Neural crest cell (in vitro differentiated cells): ENCODE data around the gene CXCR5. TPM values are rescaled to one million over a fixed set of nuclear protein-coding genes. Genes with fewer than 3 reads are reported as not detected.
A peak's percentile ranks its signal among the peaks of the same experiment; 100 is the strongest.

Experiments
- DNase-seq: peaks from one replicate; pipeline ENCODE4 v3.0.0; 2021; ENCODE audit warnings: low read depth, mixed read lengths, low spot score
- H3K27ac Mint-ChIP-seq: one replicate; pipeline ENCODE4 v1.8.0; 2021; ENCODE audit warnings: mild to moderate bottlenecking, mixed read lengths; ENCODE audit not compliant: unreplicated experiment
- H3K27me3 Mint-ChIP-seq: 2 replicates; pipeline ENCODE4 v1.8.0; 2021; ENCODE audit warnings: low read depth, mild to moderate bottlenecking, mixed read lengths
- H3K36me3 Mint-ChIP-seq: 2 replicates; pipeline ENCODE4 v1.8.0; 2021; ENCODE audit warnings: low read depth, mild to moderate bottlenecking, mixed read lengths
- H3K4me1 Mint-ChIP-seq: 2 replicates; pipeline ENCODE4 v1.8.0; 2021; ENCODE audit warnings: mixed read lengths
- H3K4me3 Mint-ChIP-seq: one replicate; pipeline ENCODE4 v1.8.0; 2021; ENCODE audit warnings: mild to moderate bottlenecking, mixed read lengths
- H3K9me3 Mint-ChIP-seq: 2 replicates; pipeline ENCODE4 v1.8.0; 2021; ENCODE audit warnings: mixed read lengths
- total RNA-seq: library from RNA; stranded (reverse); gene quantifications from 2 replicates; pipeline ENCODE4 v1.2.1, GENCODE V29; 2021
- TF ChIP-seq, protein P1 (sequence below): fragments of 200-600 bp; sonication (generic); conservative IDR thresholded peaks from 2 replicates; pipeline ENCODE4 v1.5.0; 2021; ENCODE audit warnings: antibody characterized with exemption, mild to moderate bottlenecking

The CXCR5 gene
- total RNA-seq, 1 donor from 2014 or later, result not detected

DNA sequence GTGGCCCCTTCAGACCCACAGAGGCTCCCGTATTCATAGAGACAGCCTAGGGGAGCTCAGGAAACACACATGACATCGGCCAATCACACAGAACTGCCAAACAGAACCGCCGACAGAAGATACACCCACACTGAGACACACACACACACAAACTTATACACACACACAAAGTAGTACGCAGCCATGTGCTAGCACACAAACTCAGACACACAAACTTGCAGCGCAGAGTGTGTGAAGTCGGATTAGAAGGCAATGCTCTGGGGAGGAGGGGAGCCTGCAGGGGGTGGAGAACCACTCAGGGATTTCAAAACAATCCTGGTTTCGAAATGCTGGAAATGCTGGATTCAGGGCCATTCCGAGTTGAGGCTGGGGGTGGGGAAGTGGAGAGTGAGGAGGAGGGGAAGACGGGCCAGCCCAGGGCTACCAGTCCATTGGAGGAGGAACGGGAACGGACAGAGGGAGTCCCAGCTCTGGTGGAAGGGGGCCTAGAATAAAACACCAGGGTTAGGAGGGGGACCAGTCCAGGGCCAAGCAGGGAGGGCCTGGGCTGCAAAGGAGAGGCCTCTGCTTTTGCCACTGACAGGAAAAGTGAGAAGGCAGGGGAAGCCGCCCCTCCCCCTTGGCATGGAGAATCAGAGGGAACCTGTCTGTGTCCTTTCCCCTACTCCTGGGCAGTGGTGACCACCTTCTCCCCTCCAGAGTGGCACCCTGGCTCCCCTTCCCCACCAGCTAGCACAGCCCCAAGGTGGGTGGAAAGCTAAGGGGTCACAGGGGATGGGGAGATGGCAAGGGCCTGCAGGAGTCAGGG, 37.6 kb downstream of the CXCR5 start:
- Mint-ChIP-seq H3K27me3 (no peaks in the 10 kb centered on the region), H3K27ac (no peak overlapping the region), H3K36me3 (no peaks in the 10 kb centered on the region), H3K4me3 (peak overlapping the region; percentile 85), H3K4me1 (peaks cover 75% of the 10 kb centered on the region), H3K9me3 (no peaks in the 10 kb centered on the region)
- TF ChIP-seq, protein P1, sequence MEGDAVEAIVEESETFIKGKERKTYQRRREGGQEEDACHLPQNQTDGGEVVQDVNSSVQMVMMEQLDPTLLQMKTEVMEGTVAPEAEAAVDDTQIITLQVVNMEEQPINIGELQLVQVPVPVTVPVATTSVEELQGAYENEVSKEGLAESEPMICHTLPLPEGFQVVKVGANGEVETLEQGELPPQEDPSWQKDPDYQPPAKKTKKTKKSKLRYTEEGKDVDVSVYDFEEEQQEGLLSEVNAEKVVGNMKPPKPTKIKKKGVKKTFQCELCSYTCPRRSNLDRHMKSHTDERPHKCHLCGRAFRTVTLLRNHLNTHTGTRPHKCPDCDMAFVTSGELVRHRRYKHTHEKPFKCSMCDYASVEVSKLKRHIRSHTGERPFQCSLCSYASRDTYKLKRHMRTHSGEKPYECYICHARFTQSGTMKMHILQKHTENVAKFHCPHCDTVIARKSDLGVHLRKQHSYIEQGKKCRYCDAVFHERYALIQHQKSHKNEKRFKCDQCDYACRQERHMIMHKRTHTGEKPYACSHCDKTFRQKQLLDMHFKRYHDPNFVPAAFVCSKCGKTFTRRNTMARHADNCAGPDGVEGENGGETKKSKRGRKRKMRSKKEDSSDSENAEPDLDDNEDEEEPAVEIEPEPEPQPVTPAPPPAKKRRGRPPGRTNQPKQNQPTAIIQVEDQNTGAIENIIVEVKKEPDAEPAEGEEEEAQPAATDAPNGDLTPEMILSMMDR, result no peak
- no peak for DNase-seq

GRCh38 chr11:118921929-118922744, 38.4 kb downstream of the CXCR5 start:
- H3K4me3 Mint-ChIP-seq, result peak overlapping the region; percentile 85
- peaks cover 72% of the 10 kb centered on the region for H3K4me1 Mint-ChIP-seq
- no peaks in the 10 kb centered on the region for H3K27me3 Mint-ChIP-seq
- H3K9me3 Mint-ChIP-seq, result no peaks in the 10 kb centered on the region
- H3K27ac Mint-ChIP-seq, result no peak overlapping the region
- no peaks in the 10 kb centered on the region for H3K36me3 Mint-ChIP-seq
- TF ChIP-seq, protein P1, result no peak
- DNase-seq, result no peak

- H3K9me3 Mint-ChIP-seq, result no peaks in the 10 kb centered on the region
- no peak for DNase-seq
- H3K27me3 Mint-ChIP-seq, result no peaks in the 10 kb centered on the region
- peak overlapping the region; percentile 99 for H3K4me3 Mint-ChIP-seq
- no peaks in the 10 kb centered on the region for H3K36me3 Mint-ChIP-seq
- no peak overlapping the region for H3K27ac Mint-ChIP-seq
- TF ChIP-seq, protein P1, result no peak
- peaks cover 72% of the 10 kb centered on the region for H3K4me1 Mint-ChIP-seq
Observed at GRCh38 chr11:118922745-118923627, 39.3 kb downstream of the CXCR5 start.

DNA sequence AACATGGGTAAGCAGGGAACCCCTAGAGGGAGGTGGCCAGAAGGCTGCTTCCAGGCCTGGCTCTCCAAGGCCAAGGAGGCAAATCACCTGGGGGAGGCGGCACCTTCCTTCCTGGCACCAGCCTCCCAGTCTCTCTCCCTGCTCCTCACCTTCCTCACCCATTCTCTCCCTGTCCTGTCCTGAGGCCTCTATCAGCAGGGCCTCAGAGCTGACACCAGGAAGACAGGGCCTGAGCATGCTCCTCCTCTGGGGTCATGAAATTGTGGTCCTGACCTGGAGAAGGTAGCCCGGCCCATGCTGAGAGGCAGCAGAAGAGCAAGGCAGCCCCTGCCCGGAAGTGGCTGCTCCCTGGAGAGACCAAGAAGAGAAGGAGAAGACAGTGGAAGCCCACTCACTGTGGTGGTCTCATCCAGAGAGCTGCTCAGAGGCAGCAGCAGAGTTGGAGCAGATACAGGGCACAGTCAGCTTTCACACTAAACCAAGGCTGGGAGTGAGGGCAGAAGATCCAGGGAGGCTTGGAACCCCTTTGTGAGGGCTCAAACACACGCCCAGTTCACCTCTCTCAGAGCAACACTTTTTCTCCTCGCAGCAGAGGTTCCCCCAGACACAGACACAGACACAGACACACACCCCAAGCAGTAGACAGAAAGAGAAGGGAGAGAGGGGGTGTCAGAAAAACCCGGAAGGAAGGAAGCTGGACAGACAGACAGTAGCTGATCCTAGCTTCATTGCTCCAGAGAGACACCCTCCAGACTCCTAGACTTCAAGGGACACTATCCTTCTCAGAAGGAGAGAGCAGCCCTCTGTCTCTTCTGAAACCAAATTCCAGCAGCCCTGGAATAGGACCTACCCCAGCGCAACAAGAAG, 40.3 kb downstream of the CXCR5 start:
- peak overlapping the region; percentile 40 for H3K27ac Mint-ChIP-seq
- H3K27me3 Mint-ChIP-seq, result no peaks in the 10 kb centered on the region
- no peaks in the 10 kb centered on the region for H3K9me3 Mint-ChIP-seq
- DNase-seq, result no peak
- H3K36me3 Mint-ChIP-seq, result no peaks in the 10 kb centered on the region
- H3K4me1 Mint-ChIP-seq, result peaks cover 70% of the 10 kb centered on the region
- H3K4me3 Mint-ChIP-seq, result peak overlapping the region; percentile 99
- TF ChIP-seq, protein P1, result no peak
